ENCODE results near the gene SDF4. TPM values are rescaled to one million over a fixed set of nuclear protein-coding genes. Genes with fewer than 3 reads are reported as not detected.

SDF4 gene
- total and polyA plus RNA-seq, 2 experiments from 2014 or later = 45.0 to 62.6 TPM

- peaks cover 7% of the 10 kb centered on the region; the same call in 2 of the 3 replicates for H3K36me3 Mint-ChIP-seq (ENCODE audit: low read depth)
- H3K36me3 ChIP-seq (ENCODE audit: insufficient read depth) = no peaks in the 10 kb centered on the region
- H2AFZ ChIP-seq = no peak overlapping the region
- H3K27me3 Mint-ChIP-seq (ENCODE audit: insufficient read depth, low read depth, poor library complexity) = peaks cover 3% of the 10 kb centered on the region
- no peaks in the 10 kb centered on the region for H3K27me3 ChIP-seq (ENCODE audit: insufficient read depth)
- H4K20me1 ChIP-seq (replicated peaks; ENCODE audit: insufficient read depth) = no peaks in the 10 kb centered on the region
- no peaks in the 10 kb centered on the region for H3K9me2 ChIP-seq (ENCODE audit: insufficient read depth)
- H3K4me2 ChIP-seq = no peak overlapping the region
- no peak for TF ChIP-seq ZNF331 (CRISPR knock-in tag; IDR thresholded peaks at IDR 0.05; ENCODE audit: low read depth)
- TF ChIP-seq STAT1 (IDR thresholded peaks at IDR 0.05; ENCODE audit: unreplicated experiment) = no peak
- TF ChIP-seq EZH2phosphoT487 (IDR thresholded peaks at IDR 0.05; ENCODE audit: unreplicated experiment) = no peak
- TF ChIP-seq POLR2AphosphoS5 (IDR thresholded peaks at IDR 0.05; ENCODE audit: low read depth) = no peak
- no peak for TF ChIP-seq JUNB (IDR thresholded peaks at IDR 0.05; ENCODE audit: unreplicated experiment)
- TF ChIP-seq CREB1 (CRISPR knock-in tag; IDR thresholded peaks at IDR 0.05; ENCODE audit: low read depth) = no peak
- TF ChIP-seq ETS1 (IDR thresholded peaks at IDR 0.05) = no peak
- TF ChIP-seq ZNF462 (CRISPR knock-in tag; IDR thresholded peaks at IDR 0.05) = no peak
- TF ChIP-seq CTCF (conservative IDR thresholded peaks at IDR 0.05; ENCODE audit: low read depth in 2 of 2) = no peak
- no peak for TF ChIP-seq REST (IDR thresholded peaks at IDR 0.05; ENCODE audit: unreplicated experiment)
- TF ChIP-seq NANOG (IDR thresholded peaks at IDR 0.05; ENCODE audit: borderline replicate concordance) = no peak
- TF ChIP-seq ZNF114 (CRISPR knock-in tag; IDR thresholded peaks at IDR 0.05) = no peak
- TF ChIP-seq EZH2 (IDR thresholded peaks at IDR 0.05; ENCODE audit: low read depth, unreplicated experiment) = no peak
- no peak overlapping the region for H3K27ac ChIP-seq (ENCODE audit: low read depth)
- ATAC-seq = no peak
- no peak overlapping the region for H3K4me3 Mint-ChIP-seq
- no peaks in the 10 kb centered on the region; the same call in 2 of the 3 replicates for H3K4me1 Mint-ChIP-seq
- DNase-seq (ENCODE audit: low spot score) = peak; percentile 0
- H3K4me3 ChIP-seq = no peak overlapping the region
- no peaks in the 10 kb centered on the region for H3F3A ChIP-seq (replicated peaks; ENCODE audit: low read depth)
- H3K79me2 ChIP-seq (replicated peaks; ENCODE audit: insufficient read depth) = no peaks in the 10 kb centered on the region
- peaks cover 30% of the 10 kb centered on the region for H3K9me3 Mint-ChIP-seq
- no peaks in the 10 kb centered on the region for H3K4me1 ChIP-seq (ENCODE audit: insufficient read depth)
- H3K27ac Mint-ChIP-seq = no peak overlapping the region
These were observed 35.2 kb downstream of the SDF4 start for GRCh38 chr1:1196431-1197187.
